Ureter (tissue), 1 donor: ENCODE results near the gene NGEF. TPM values are rescaled to one million over a fixed set of nuclear protein-coding genes. Genes with fewer than 3 reads are reported as not detected.

Source experiments
- DNase-seq: peaks from one replicate; pipeline ENCODE4 v3.0.0-alpha.2; 2020; ENCODE audit warnings: low spot score
- total RNA-seq: library from RNA; stranded (reverse); gene quantifications from one replicate; pipeline ENCODE4 v1.2.4, GENCODE V29; 2023
- donor health status: DM: yes; HTN: yes; CAD: no.

NGEF gene
- total RNA-seq, 1 donor from 2014 or later: 8.1 TPM

DNA sequence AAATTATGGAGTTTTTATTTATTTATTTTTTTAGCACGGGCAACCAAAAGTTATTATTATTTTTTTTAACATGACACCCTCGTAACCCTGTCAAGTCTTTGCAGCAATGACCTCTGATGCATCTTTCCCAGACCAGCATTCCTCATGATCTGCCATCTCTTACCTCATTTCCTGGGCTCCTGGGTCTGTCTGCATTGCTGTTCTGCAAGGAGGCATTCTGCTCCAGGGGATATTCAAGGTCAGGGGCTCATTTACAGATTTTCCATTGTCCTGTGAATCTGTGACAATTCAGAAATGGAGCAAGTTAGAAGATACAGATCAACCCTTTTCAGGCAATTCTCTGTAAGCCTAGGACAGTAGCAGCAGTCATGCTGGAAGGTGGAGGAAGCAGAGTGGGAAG, 43.0 kb downstream of the NGEF start:
- DNase-seq: peak; percentile 6

DNA sequence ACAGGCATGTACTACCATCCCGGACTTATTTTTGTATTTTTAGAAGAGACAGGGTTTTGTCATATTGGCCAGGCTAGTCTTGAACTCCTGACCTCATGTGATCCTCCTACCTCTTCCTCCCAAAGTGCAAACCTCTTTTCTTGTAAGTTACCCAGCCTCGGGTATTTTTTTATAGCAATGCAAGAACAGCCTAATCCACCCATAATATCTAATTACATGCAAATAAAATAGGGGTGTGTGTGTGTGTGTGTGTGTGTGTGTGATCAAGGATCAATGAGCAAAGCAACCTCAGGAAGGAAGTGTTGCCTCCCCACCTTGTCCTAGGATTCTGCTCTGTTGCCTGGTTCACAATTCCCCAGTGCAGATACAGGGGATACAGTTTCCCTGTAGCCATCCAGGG, 45.6 kb downstream of the NGEF start:
- no peak for DNase-seq

DNA sequence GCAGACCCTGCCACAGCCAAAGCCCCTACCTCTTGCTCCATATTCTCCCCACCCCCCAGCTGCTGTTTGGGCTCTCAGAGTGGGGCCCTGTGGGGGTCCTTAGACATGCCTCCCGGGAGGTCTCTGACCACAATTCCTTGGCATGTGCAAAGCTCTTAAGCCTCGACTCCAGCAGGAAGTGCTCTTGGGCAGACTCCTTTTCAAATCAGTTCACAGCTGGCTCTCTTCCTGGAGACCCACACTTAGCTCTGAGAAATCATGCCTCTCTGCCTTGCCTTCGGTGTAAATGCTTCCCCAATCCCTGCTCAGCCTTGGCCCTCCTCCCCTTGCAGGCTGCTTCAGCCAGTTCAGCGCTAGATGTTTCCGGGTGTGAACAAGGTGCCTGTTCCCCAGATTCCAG, 46.9 kb downstream of the NGEF start:
- no peak for DNase-seq

DNA sequence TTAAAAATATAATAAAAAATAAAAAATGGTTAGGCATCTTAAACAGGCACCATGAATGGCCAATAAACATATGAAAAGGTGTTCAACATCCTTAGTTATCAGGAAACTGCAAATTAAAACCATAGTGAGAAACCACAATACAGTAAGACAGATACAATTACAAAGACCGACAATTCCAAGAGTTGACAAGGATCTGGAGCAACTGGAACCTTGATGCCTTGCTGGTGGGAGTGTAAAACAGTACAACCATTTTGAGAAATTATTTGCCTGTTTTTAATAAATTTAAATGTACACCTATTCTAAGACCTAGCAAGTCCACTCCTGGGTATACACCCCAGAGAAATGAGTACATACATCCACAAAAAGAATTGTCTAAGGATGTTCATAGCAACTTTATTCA, 49.1 kb downstream of the NGEF start:
- no peak for DNase-seq

DNA sequence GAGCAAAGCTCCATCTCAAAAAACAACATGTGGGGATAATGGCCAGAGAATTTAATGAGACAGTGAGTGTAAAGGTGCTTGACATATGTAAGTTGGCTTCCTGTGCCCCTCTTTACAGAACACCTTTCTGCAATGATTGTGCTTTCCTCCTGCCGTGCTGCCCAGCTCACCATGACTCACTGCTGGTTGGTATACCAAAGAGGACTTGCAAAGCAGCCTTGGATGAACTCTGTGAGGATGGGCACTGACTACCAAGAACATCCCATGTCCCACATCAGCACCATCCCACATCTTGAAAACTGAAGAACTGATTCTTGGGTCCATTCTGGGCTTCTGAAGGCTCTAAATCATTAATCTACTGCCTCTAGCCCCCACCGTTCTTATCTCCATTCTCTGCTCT, 52.2 kb downstream of the NGEF start:
- DNase-seq: no peak

DNA sequence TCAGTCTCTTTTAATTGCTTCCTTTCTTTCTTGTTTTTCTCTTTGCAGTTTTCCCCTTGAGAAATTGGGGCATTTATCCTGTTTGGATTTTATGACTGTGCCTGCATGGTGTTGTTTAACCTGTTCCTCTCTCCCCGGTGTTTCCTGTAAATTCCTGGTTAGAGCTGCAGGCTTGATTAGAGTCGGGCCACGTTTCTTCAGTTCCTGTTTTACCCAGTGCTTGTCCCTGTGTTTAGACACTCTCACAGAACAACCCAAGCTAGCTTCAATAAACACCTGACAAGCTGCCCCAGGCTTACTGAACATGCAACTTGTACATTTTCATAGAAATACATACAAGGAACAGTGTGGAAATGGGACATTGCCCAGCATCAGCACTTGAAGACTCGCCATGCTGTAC, 53.9 kb downstream of the NGEF start:
- no peak for DNase-seq

DNA sequence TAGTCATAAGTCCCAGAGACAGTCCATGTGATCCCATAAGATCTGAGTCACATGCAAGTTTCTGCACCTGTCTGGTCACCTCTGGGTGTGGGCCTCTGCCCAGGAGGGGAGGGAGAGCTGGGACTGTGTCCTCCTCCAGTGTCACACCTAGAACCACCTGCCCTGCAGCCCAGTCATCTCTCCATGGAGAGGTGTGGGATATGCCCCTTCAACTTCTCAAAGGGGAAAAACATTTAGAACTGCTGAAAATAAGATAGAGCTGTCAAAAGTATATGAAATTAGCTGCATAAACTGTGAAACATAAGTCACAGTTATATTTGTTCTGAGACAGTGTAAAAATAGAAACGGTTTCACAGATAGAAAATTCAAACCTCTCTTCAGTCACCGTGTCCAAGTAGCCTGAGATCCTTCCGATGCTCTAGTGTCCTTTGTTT, 55.4 kb downstream of the NGEF start:
- DNase-seq: no peak

DNA sequence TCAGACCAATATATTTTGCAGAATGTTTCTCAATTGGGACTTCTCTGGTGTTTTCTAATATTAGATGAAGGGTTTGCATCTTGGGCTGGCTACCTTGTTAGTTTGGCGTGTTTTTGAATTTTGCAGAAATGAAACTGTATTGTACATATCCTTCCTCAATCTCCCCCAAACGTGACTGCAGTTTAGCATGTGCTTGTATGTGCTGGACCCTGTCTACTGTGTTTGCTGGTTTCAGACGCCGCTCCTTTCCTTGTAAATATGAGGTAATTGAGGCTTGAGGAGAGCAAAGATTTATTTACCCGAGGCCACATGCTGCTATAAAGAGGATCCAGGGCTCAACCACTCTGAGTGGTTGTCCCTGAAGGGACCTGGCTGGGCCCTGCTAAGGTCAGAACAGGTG, 57.2 kb downstream of the NGEF start:
- no peak for DNase-seq

DNA sequence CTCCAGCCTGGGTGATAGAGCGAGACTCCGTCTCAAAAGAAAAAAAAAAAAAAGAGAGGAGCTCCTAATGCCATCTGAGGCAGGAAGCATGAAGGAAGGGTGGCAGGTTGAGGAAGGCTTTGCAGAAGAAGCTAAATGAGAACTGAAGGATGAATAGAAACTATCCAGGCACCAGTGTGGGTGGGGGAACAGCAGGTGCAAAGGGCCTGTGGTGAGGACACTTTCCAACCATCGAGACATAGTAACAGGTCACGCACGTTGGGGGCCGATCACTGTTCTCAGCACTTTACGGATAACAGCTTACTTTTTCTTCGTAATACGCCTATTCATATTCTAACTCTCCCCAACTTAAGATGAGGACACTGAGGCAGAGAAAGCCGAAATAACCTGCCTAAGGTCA, 58.4 kb downstream of the NGEF start:
- DNase-seq: no peak

DNA sequence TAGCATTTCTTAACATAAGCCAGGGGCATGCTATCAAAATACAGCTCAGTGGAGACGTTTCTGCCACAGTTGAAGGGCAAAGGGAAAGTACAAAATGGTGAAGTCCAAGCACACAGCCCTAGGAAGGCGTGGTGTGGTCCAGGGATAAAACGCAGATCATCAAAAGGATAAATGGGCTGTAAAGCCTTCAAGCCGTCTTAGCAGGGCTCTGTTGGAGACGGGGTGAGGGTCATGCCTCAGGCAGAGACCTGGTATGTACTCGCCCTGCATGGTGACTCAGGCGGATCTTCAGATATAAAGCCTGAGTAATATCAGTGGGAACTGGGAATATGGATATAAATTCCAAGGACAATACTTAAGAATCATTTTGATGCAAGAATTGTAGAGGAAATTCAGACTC, 61.2 kb downstream of the NGEF start:
- DNase-seq: no peak

DNA sequence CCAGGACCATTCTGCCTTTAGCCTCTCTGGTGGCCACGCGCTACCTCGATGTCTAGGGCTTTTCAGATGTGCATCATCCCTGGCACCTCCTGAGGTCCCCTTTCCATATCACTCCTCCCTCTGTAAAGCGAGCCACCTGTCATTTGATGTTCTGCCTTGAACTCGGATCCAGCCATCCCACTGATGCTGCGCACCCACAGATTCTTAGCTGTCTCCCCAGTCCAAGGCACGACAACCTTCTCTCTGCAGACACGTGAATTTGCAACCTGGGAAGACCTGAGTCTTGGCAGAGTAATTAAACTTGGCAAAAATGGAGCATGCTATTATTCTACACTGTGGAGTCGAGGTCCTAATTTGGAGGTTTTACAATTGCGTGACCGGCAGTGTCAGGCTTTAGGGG, 61.9 kb downstream of the NGEF start:
- no peak for DNase-seq

DNA sequence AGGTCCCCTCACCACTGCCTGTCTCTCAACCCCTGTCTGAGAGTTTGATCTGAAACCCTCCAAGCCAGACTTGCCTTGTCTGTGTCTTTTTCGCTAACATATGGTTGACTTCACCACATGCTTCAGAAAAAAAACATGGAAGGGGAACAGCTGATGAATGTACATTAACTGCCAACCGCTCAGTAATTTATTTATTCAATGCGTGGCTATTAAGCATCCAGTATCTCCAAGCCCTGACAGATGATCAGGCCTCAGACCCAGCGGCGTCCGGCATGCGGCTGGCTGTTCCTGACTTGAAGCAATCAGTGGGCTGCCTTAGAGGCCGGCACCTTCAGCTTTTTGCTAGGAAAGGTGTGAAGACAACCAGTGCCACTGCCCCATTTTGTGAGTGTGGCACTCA, 62.3 kb downstream of the NGEF start:
- no peak for DNase-seq

DNA sequence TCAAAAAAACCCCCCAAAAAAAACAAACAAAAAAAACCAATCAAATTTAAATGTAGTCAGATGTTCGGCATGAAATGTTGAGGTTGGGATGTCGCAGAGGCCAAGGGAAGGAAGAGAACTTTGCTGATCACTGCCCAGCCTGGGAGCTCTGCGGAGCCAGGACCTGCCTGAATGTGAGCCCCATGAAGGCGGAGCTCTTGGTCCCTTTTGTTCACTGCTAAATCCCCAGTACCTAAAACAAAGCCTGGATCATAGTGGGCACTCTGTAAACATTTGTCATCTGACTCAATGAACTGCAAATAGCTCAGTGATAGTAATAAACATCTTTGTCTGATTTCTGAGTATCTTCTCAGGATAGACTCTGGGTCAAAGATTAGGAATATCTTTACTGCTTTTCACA, 64.0 kb downstream of the NGEF start:
- no peak for DNase-seq

DNA sequence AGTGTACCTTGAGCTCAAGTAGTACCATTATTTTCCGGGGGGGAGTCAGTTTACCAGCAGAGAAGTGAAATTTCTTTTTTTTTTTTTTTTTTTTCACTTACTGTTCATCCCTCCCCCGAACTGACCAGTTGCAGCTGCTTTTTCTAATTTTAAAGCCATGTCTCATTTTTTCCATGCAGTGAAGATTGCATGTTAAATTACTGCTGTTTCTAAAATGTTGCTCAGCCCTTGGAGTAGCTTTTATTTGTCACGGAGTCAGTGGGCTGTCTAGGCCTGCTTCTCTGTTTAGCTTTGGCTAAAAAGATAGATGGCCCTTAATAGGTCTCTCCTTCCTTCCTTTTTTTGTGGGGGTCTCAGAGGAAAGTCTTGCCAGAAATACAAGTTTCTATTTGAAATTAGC, 70.2 kb downstream of the NGEF start:
- DNase-seq: no peak

DNA sequence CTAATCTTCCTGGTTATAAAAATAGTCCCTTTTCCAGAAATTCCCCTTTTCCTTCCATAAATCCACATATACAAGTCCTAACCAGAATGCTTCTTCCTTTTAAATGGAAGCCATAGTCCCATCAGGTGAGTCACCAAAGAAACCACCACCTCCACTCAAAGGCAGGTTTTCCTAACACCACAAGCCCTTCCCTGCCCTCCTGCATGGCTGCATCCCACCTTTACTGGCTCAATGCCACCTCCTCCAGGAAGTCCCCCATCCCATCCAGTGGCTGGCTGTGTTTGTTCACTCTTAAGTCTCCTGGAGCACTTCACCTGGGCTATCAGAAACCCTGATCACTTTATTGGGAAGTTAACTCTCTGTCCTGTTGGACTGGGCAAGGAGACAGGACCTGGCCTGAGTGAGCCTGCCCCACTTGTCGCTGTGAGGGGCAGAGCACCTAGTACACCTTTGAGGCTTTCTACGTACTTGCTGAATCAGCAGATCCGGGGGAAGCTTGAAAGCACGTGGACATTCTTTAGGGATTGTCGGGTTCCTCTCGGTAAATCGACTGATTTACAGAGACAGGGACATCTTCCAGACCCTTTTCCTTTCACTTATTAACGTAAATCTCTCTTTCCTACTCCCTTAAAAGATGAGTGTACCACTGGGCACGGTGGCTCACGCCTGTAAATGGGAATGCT, 71.0 kb downstream of the NGEF start:
- DNase-seq: no peak

DNA sequence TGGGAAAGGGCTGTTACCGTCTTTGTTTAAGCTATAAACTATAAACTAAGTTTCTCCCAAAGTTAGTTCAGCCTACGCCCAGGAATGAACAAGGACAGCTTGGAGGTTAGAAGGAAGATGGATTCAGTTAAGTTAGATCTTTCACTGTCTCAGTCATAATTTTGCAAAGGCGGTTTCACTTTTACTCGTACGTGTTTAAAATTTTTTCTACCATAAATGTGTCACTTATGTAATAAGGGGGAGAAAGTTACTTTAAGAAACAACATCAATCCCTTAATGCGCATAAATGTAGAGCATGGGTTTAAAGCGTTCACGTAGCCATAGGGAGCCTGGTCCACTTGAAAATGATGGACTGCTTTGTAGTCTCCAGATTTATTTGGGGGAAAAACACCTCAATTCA, 71.7 kb downstream of the NGEF start:
- DNase-seq: no peak

DNA sequence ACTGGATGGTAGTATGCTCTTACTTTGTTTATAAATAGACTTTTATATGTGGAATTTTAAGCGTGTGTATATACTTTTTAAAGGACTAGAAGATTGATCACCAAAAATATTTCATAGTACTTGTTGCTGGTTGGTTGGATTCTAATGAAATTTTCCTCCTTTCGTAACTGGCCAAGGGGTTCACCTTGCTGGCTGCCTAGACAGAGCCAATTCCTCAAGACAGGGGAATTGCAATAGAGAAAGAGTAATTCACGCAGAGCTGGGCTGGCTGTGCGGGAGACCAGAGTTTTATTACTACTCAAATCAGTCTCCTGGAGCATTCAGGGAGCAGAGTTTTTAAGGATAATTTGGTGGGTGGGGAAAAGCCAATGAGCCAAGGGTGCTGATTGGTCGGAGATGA, 72.3 kb downstream of the NGEF start:
- DNase-seq: no peak

DNA sequence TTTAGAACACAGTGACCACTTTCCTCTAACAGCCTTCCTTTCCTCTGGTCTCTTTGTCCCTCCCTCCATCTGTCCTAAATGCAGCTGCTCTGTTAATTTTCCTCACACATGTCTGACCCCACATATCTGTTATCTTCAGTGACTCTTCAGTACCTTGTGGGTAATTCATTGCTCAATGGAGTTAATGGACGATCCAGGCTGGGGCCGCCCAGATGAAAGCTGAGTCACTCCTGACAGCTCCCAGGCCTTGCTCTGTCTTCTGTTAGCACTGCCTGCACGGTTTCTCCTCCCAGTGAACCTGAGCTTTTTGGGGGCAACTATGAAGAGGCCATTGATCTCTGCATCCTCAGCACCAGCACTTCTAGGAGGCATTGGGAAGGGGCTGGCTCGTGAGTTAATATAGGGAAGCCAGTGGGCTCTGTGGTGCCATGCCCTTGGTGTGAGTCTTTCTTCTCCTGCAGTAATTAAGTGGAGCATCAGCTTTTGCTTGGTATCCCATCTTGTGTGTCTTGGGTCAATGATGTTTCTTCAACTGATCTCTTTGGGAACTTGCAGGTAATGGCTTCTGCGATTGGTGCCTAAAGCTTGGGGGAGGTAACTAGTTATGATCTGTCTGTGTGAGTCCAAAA, 75.7 kb downstream of the NGEF start:
- no peak for DNase-seq

DNA sequence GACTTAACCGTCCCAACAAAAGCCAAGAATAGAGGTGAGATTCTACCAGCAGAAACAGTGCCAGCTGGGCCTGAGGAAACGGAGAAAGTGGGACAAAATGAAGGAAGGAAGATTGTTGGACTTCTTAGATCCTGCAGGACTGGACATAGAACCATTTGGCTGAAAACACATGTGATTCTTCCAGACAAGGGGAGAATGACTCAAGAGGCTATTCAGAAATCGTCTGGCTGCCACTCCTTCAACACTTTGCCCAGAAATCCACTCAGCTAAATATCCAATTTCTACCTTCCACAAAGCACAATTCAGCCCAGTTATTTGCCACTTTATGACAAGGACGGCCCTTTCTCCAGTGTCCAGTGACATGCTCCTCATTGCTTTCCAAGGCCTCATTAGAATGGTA, 81.4 kb downstream of the NGEF start:
- DNase-seq: no peak

DNA sequence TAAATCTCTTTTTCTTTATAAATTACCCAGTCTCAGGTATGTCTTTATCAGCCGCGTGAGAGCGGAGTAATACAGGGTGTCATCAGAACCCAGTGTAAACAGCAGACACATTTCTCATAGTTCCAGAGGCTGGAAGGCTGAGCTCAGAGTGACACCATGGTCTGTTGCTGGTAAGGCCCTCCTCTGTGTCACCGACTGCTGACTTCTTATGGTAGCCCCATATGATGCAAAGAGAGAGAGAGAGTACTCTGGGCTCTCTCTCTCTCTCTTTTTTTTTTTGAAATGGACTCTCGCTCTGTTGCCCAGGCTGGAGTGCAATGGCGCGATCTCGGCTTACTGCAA, 83.0 kb downstream of the NGEF start:
- no peak for DNase-seq

DNA sequence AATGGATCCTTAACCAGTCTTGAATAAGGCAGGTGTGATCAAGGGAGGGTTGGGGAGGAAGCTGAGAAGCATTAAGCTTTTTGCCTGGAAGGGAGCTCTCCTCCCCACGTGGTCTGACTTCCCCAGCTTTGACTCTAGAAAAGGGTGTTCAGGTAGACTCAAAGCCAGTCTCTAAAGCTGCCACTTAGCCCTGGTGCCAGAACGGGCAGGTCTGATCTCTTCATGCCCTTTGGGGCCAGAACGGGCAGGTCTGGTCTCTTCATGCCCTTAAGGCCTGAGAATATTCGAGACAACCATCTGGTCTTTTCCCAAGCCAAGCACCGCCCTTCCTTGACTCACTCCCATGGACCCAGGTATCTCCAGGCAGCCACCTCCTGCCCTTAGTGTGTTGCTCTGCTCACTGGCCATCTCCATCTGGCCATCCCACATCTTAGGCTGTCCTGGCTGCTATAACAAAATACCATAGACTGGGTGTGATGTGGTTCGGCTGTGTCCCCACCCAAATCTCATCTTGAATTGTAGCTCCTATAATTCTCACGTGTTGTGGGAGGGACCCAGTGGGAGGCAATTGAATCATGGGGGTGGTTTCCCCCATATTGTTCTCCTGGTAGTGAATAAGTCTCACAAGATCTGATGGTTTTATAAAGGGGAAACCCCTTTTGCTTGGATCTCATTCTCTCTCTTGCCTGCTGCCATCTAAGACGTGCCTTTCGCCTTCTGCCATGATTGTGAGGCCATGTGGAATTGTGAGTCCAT, 83.6 kb downstream of the NGEF start:
- DNase-seq: no peak

DNA sequence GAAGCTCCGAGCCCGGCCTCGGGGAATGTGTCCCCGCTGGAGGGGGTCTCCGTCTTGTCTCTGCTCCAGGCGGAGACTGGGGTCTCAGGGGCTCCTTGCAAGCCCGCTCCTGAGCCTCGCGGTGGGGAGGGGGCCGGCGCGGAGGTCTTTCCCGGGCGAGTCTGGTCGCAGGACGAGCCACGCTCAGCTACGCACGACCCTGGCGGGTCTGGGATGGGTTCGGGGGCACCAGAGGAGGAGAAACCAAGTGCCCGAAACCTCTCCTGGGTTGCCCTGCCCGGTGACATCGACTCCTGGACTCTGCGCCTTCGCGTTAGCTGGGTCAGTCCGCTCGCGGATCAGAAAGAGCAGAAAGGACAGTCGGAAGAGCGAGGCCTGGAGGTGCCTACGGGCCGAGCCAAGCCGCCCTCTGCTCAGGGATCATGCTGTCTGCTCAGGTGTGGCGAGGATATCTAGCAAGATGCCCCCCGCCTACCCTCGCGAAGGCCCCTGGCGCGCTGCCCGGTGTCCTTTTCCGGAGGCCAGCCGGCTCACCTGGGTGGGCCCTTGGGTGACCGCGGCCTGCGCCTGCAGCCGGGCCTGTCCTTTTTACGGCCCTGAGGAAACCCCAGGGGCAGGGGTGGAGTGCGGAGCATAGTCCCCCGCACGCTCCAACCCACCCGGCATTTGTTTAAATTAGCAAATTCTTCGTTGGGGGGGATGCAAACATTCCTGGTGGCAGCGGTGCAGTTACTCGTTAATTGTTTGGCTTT, 84.3 kb downstream of the NGEF start:
- DNase-seq: no peak
